HL-60/S4 treated with retinoic acid at 250 ng/mL for 4 days and 3 days (cell line): ENCODE data around the gene TSPAN15.

Experiments
- in situ Hi-C: fragments of 300-500 bp; cut with MboI; formaldehyde crosslinking; loops from 2 replicates; pipeline ENCODE4 v1.7.0; 2022; ENCODE audit warnings: low sequenced_read_pairs

The TSPAN15 gene

DNA sequence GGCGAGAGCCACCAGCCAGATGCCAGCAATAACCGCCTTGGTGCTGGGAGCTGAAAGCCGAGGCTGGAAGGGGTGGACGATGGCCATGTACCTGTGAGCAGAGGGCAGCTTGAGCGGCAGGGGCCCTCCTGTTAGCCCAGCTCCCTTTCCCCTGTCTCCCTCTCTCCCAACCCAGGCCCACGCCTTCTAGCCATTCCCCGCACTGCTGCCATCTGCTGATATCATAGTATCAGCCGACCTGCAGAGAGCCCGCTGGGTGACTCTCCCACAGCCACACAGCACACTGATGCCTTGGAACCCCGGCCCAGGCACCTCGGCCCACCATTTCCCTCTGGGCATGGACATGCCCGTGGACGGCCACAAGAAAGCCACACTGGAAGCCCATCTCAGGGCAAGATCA is 36.2 kb upstream of the TSPAN15 start:
- in situ Hi-C loops: loop anchor here (10.0 kb wide), 1 partner anchor 90 kb away; no protein-coding TSS in a partner anchor

DNA sequence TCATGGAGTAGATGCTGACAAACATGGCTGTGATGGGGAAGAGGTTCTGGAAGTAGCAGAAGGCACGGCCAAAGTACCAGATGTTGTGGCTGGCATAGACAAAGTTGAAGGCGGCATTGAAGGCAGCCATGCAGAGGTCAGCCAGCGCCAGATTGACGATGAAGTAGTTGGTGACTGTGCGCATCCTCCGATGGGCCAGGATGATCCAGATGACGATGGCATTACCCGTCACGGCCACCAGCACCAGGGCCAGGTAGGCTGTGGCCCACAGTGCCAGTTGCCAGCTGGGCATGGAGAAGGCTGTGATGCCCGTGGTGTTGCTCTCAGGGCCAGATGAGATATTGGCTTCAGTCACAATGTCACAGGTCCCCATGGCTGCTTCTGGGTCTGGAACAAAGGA is 35.3 kb upstream of the TSPAN15 start:
- in situ Hi-C loops: loop anchor here (10.0 kb wide), 1 partner anchor 89 kb away; no protein-coding TSS in a partner anchor

- in situ Hi-C loops: loop anchor here (10.0 kb wide), 1 partner anchor 88 kb away; no protein-coding TSS in a partner anchor
Measured at GRCh38 chr10:69416695-69417094, 34.6 kb upstream of the TSPAN15 start, which contains the start of gene TACR2. TACR2 (minus strand) TSS chr10:69416918; CDS start chr10:69416323, 595 bp downstream.

GRCh38 chr10:69417542-69417941 is 33.7 kb upstream of the TSPAN15 start:
- in situ Hi-C loops: loop anchor here (10.0 kb wide), 1 partner anchor 87 kb away; no protein-coding TSS in a partner anchor

GRCh38 chr10:69418052-69418752 is 33.1 kb upstream of the TSPAN15 start:
- in situ Hi-C loops: loop anchor here (10.0 kb wide), 1 partner anchor 87 kb away; no protein-coding TSS in a partner anchor

GRCh38 chr10:69419096-69419743 is 32.0 kb upstream of the TSPAN15 start:
- in situ Hi-C loops: loop anchor here (10.0 kb wide), 1 partner anchor 86 kb away; no protein-coding TSS in a partner anchor

DNA sequence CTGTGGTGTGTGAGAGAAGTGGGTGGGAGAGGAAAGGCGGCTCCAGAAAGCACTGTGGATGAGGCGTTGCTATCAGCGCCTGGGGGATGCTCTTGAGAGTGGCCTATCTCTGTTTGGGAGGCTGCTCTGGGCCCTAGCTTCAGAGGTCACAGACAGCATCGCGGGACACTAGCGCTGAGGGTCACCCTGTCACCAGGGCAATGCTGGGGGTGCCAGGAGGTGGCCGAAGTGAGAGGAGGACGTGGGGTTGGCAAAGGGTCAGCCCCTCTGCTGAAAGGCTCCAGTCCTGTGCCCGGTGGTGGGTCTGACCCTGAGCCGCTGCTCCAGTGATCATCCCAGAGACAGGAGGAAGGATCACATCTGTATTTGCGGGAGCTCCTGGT is 31.5 kb upstream of the TSPAN15 start:
- in situ Hi-C loops: loop anchor here (10.0 kb wide), 1 partner anchor 85 kb away; no protein-coding TSS in a partner anchor

GRCh38 chr10:69421611-69422308 is 29.5 kb upstream of the TSPAN15 start:
- in situ Hi-C loops: no loop called here

DNA sequence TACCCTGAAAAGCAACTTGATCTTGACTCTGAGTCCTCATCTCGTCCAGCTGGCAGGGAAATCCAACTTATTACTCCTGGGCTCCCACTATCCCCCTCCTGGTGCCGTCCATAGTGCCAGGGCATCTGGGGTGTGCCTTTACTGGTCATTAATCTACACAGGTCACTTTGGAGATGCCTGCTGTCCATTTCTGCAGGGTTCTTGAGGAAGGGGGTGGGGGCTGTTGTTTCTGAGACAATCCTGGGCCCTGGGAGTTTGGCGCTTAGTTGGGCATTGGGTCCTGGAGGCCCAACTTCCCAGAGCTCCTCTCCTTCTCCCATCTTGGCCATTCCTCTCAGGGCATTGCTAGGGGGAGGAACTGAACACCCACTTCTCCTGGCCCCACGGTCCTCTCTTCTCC is 28.6 kb upstream of the TSPAN15 start:
- in situ Hi-C loops: no loop called here

- in situ Hi-C loops: no loop called here
Measured at GRCh38 chr10:69425041-69425440, 26.2 kb upstream of the TSPAN15 start.

GRCh38 chr10:69425511-69426298 is 25.6 kb upstream of the TSPAN15 start:
- in situ Hi-C loops: no loop called here

DNA sequence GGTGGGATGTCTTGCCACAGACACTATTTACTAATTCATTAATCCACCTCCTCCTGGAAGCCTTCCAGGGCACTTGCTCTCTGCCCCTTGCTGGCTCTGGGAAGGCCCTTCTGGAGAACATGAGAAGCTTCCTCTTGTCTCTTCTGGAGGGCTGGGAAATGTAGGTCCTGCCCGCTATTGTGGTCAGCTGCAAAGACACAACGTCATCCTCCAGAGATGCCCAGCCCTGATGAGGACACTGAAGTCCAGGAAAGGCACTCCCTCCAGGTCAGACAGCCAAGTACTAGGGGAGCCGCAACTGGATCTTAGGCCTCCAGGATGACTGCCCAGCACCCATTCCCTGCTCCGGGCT is 24.9 kb upstream of the TSPAN15 start:
- in situ Hi-C loops: no loop called here

DNA sequence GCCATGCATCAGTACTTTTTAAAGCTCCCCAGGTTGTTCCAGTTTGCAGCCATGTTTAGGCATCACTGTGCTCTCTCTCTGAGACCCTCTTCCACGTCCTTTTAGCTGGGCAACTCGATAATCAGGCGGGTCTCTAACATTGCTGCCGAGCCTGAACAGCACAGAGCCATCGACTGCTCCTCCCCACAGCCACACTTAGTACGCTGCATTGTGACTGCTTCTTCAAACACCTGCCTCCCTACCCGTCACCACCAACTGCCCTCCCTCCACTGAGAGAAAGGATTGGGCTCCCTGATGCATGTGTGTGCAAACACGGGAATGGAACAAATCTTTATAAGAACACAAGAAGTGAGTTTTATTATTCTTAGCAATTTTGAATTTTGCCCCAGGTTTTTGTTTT is 23.1 kb upstream of the TSPAN15 start:
- in situ Hi-C loops: no loop called here

DNA sequence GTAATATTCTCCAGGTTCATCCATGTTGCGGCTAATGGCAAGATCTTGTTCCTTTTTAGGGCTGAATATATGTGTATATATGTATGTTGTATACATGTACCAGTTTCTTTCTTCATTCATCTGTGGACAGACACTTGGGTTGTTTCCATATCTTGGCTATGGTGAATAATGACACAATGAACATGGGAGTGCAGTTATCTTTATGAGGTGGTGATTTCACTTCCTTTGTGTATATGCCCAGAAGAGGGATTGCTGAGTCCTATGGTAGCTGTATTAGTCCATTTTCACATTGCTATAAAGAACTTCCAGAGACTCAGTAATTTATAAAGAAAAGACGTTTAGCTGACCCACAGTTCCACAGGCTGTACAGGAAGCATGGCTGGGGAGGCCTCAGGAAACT is 17.1 kb upstream of the TSPAN15 start:
- in situ Hi-C loops: no loop called here

GRCh38 chr10:69434926-69435325 is 16.3 kb upstream of the TSPAN15 start:
- in situ Hi-C loops: no loop called here

DNA sequence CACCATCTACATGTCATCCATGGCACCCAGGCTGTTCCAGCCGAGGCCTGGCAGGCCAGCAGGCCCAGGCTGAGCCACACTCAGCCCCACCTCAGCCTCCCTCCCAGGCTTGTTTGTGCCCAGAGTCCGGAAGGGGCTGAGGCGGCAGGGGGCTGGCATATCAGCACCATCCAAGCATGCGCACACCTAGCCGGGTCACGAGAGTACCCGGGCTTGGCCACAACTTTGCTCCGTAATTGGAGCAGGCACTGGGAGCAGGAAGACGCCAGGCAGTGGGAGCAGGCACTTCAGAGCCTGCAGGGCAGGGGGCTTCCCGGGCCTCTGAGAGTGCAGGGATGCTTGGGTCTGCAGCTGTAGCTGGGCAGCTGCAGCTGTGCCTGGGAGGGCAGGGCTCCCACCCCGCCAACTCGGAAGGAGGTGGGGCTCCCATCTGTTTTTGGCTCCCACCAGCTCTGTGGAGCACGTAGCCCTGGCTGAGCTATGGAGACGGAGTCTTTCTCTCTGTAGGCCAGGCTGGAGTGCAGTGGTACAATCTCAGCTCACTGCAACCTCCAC is 15.2 kb upstream of the TSPAN15 start:
- in situ Hi-C loops: no loop called here

- in situ Hi-C loops: no loop called here
Measured at GRCh38 chr10:69437321-69438259, 13.7 kb upstream of the TSPAN15 start.

DNA sequence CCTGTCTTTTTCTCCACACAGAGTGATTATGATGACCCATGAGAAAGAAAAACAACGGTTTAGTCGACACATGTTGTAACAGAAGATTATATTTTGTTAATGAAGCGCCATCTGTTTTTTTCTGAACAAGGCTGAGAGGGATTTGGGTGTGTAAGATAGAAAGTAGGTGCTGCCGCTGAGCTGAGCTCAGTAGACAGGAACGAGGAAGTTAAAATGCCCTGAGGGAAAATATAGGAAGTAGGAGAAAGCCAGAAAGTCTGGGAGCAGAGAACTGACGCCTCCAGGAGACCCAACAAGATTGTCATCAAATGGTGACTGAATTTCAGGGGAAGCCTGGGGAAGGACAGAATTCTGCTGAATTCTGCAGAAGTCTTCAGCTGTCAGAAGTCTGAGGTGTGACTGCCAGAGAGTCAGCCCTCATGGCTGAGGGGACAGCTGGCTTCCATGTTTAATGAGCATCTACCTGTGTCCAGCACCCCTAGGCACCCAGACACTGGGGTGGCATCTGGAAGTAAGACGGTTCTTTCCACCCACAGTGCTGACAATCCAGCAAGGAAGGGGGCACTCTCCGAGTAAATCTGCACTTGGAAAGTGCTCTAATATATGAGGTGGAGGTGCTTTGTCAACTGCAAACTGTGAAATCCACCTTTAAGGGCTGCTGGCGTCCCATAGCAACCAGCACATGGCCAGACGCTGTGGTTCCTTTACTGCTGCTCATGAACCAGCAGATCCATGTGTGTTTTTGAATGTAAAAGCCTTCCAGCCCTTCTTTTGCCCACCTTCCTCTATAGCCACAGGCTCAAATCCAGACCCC is 12.5 kb upstream of the TSPAN15 start:
- in situ Hi-C loops: no loop called here

DNA sequence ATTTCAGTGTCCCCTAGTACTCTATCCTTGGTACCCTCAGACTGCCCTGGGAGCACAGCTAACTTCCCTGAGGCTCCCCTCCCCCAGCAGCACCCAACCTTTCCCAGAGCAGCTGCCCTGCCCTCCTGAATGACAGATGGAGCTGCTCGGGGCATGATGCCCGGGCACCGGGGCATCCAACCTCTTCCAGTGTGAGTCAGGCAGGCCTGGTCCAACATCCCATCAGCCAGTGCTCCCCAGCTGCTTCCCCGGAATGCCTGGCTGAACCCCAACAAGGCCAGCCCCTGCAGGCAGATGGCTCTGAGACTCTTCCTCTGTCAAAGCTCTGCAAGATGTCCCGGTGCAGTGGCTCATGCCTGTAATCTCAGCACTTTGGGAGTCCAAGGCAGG is 11.9 kb upstream of the TSPAN15 start:
- in situ Hi-C loops: no loop called here
